H1 (cell line): Measurements from ENCODE around the gene DIP2C. TPM values are rescaled to one million over a fixed set of nuclear protein-coding genes. Genes with fewer than 3 reads are reported as not detected.
A peak's percentile ranks its signal among the peaks of the same experiment; 100 is the strongest.

Experiments
- EZH2 ChIP-seq: fragments of 200-600 bp; sonication (generic); IDR thresholded peaks from 2 replicates; pipeline ENCODE4 v1.7.1; 2012; ENCODE audit warnings: low read depth, mild to moderate bottlenecking, moderate library complexity, low read length, inconsistent platforms; ENCODE audit not compliant: severe bottlenecking
- HDAC2 ChIP-seq, 2 experiments: fragments of 300-600 bp in 1 of 2; sonication (generic) in 1 of 2; IDR thresholded peaks; 2 replicates each; pipeline ENCODE4 v1.6.1; 2011 to 2012; ENCODE audit warnings: low read depth in 2 of 2, low read length in 2 of 2, mild to moderate bottlenecking in 2 of 2, moderate library complexity in 2 of 2, borderline replicate concordance in 1 of 2, inconsistent platforms in 1 of 2
- JUN ChIP-seq: IDR thresholded peaks from 2 replicates; pipeline ENCODE4 v1.6.1; 2011; ENCODE audit warnings: low read depth, mild to moderate bottlenecking, improper control_type of control experiment, low read length
- POLR2AphosphoS5 ChIP-seq: IDR thresholded peaks from 2 replicates; pipeline ENCODE4 v1.6.1; 2011; ENCODE audit warnings: low read depth, low read length
- RBBP5 ChIP-seq: IDR thresholded peaks from 2 replicates; pipeline ENCODE4 v1.7.1; 2012; ENCODE audit warnings: low read depth, mild to moderate bottlenecking, inconsistent platforms, low read length, moderate library complexity, borderline replicate concordance
- SIN3A ChIP-seq, 2 experiments: IDR thresholded peaks in 1 of 2; conservative IDR thresholded peaks in 1 of 2; 2 replicates each; pipeline ENCODE4 v1.6.1; 2011 to 2012; ENCODE audit warnings: low read length in 2 of 2, improper control_type of control experiment in 1 of 2, low read depth in 1 of 2, mild to moderate bottlenecking in 1 of 2
- TAF1 ChIP-seq: IDR thresholded peaks from 2 replicates; pipeline ENCODE4 v1.6.1; 2011; ENCODE audit warnings: mild to moderate bottlenecking, low read depth, low read length
- polyA plus RNA-seq, 7 experiments: library from polyadenylated mRNA; depleted of rRNA in 3 of 7; stranded (reverse) in 5 of 7; unstranded in 2 of 7; fragments of >200 nt in 5 of 7; fragments of 200-250 nt in 2 of 7; gene quantifications; 1 replicate in 5 of 7; 2 replicates in 1 of 7; 4 replicates in 1 of 7; pipeline versions ENCODE4 v1.2.1 to v1.2.3, GENCODE V29; 2011 to 2013; ENCODE audit warnings: missing spikeins in 2 of 7, mixed read lengths in 2 of 7
- total RNA-seq: library from RNA; stranded (reverse); fragmentation: NEBNext Ultra II Directional; extraction: Animal tissue kit (Norgen Biotek cat#: 25700); gene quantifications from 2 replicates; pipeline ENCODE4 v1.2.1, GENCODE V29; 2021
- TF ChIP-seq, protein P1 (sequence below): IDR thresholded peaks from 2 replicates; pipeline ENCODE4 v1.6.1; 2011; ENCODE audit warnings: low read depth, mild to moderate bottlenecking, low read length; ENCODE audit not compliant: insufficient read depth

DIP2C gene
- total and polyA plus RNA-seq, 2 of the 8 experiments (the other 6 are each of a cell fraction or from before 2014, with no cell fraction given): 3.8 to 9.3 TPM

DNA sequence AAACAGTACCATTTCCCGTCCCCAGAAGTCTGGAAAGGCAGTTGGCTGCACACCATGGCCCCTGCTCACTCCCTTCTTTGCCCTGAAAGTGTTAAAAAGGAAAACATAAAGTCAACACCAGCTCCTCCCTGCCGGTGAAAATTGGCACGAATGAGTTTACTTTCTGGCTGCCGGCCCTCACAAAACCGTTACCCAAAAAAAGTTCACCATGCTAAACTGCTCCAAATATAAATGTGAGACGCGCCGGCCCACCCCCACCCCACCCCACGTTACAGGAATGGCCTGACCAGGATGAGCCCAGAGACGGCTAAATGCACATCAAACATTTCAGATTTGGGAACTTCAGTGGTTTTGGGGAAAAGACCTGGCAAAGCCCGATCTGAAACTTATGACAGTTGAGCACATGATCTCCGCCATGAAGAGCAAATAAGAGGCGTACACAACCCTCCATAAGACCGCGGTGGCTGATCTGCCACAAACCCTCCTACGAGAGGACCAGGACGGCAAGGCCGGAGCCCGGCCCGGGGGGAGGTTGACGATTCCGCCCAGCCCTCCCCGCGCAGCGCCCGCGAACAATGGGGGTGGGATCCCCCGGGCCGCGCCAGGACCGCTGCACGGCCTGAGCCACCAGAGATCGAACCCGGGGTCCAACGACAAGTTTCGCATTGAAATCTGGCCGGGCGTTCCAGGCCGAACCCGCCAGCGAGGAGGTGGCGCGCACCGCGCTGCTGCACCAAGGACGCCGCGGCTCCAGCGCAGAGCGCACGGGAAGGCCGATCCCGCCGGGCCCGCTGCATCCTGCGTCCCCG is 952 bp downstream of the DIP2C start (continued):
- 0 out of 2 replicates have a peak, but pooled peaks have one; percentile 80 for TF ChIP-seq RBBP5
- peak; percentile 56; the same call in 1 of the 2 replicates for TF ChIP-seq POLR2AphosphoS5
- peak in 1 of 2 experiments; percentile 18; a peak in 1 of 4 replicates for TF ChIP-seq SIN3A (conservative IDR thresholded peaks at IDR 0.05 in 1 of 2, IDR thresholded peaks at IDR 0.05 in 1 of 2; ENCODE audit: low read depth in 1 of 2, low read length in 2 of 2)
- TF ChIP-seq HDAC2 (IDR thresholded peaks at IDR 0.05; ENCODE audit: borderline replicate concordance in 1 of 2, low read depth in 2 of 2, low read length in 2 of 2): no peak
- TF ChIP-seq JUN: no peak
- TF ChIP-seq TAF1: no peak
- TF ChIP-seq, protein P1, sequence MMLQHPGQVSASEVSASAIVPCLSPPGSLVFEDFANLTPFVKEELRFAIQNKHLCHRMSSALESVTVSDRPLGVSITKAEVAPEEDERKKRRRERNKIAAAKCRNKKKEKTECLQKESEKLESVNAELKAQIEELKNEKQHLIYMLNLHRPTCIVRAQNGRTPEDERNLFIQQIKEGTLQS: no peak
- TF ChIP-seq EZH2: no peak
- TF ChIP-seq, all 59 proteins: peak for 6
